Uterus (tissue), 4 donors: ENCODE data around the gene PEAK1. TPM values are rescaled to one million over a fixed set of nuclear protein-coding genes. Genes with fewer than 3 reads are reported as not detected.

Experiments used
- DNase-seq, 2 donors: peaks; one replicate each; pipeline ENCODE4 v3.0.0-alpha.2; 2019 to 2020
- H3K27ac ChIP-seq, 2 donors: fragments of 200-600 bp; sonication (generic); 1 replicate in 1 of 2; 2 replicates in 1 of 2; pipeline ENCODE4 v1.5.1; 2016 to 2018
- H3K27me3 ChIP-seq, 2 donors: fragments of 200-600 bp; sonication (generic); one replicate each; pipeline ENCODE4 v1.5.1; 2018 to 2019; ENCODE audit warnings: control low read depth in 1 of 2
- H3K36me3 ChIP-seq, 2 donors: fragments of 200-600 bp; sonication (generic); one replicate each; pipeline ENCODE4 v1.5.1; 2019; ENCODE audit warnings: control low read depth in 1 of 2
- H3K4me1 ChIP-seq, 2 donors: fragments of 200-600 bp; sonication (generic); one replicate each; pipeline ENCODE4 v1.5.1; 2018 to 2019; ENCODE audit warnings: control low read depth in 1 of 2
- H3K4me3 ChIP-seq, 2 donors: fragments of 200-600 bp; sonication (generic); 1 replicate in 1 of 2; 2 replicates in 1 of 2; pipeline ENCODE4 v1.5.1; 2018 to 2019; ENCODE audit warnings: mild to moderate bottlenecking in 1 of 2
- H3K9me3 ChIP-seq, 2 donors: fragments of 200-600 bp; sonication (generic); one replicate each; pipeline ENCODE4 v1.5.1; 2019; ENCODE audit warnings: control low read depth in 1 of 2
- CTCF ChIP-seq, 4 experiments: fragments of 200-600 bp in 2 of 4; fragments of 450-650 bp in 2 of 4; sonication (generic) in 2 of 4; IDR thresholded peaks; one replicate each; pipeline ENCODE4 v1.5.1; 2016 to 2019; ENCODE audit warnings: antibody characterized with exemption in 4 of 4, mild to moderate bottlenecking in 2 of 4, moderate library complexity in 1 of 4
- POLR2A ChIP-seq, 2 donors: fragments of 450-650 bp; IDR thresholded peaks; one replicate each; pipeline ENCODE4 v1.6.1; 2016; ENCODE audit warnings: antibody characterized with exemption in 2 of 2, mild to moderate bottlenecking in 1 of 2, moderate library complexity in 1 of 2
- intact Hi-C: fragments of 100-400 bp; cut with DNase I; formaldehyde crosslinking; loops from one replicate; pipeline ENCODE4 v1.15.1; 2023; ENCODE audit warnings: low total_unique reads
- total RNA-seq, 4 donors: library from RNA; depleted of rRNA in 3 of 4; stranded (reverse); fragments of >200 nt in 3 of 4; gene quantifications; one replicate each; pipeline versions ENCODE4 v1.1.0 to v1.2.4, GENCODE V29; 2014 to 2023
- donor health status: DM: yes; HTN: yes; CAD: no.

Gene PEAK1
- total RNA-seq, 4 donors from 2014 or later = 14.4 to 87.3 (median 43.5) TPM

GRCh38 chr15:77171221-77171967 is 248.5 kb downstream of the PEAK1 start:
- H3K4me1 ChIP-seq = no peaks in the 10 kb centered on the region
- H3K36me3 ChIP-seq = no peaks in the 10 kb centered on the region
- intact Hi-C loops = no loop called here
- H3K9me3 ChIP-seq = no peaks in the 10 kb centered on the region
- H3K27me3 ChIP-seq = no peaks in the 10 kb centered on the region
- H3K27ac ChIP-seq = no peak overlapping the region
- no peak for DNase-seq
- H3K4me3 ChIP-seq = no peak overlapping the region
- TF ChIP-seq POLR2A (IDR thresholded peaks at IDR 0.05) (no peak), CTCF (IDR thresholded peaks at IDR 0.05) (no peak)

GRCh38 chr15:77168616-77169015 is 251.3 kb downstream of the PEAK1 start:
- TF ChIP-seq POLR2A (IDR thresholded peaks at IDR 0.05) = no peak
- no peak overlapping the region for H3K27ac ChIP-seq
- intact Hi-C loops = no loop called here

GRCh38 chr15:77168141-77168540 is 251.8 kb downstream of the PEAK1 start:
- Histone ChIP-seq H3K36me3 (no peaks in the 10 kb centered on the region), H3K9me3 (no peaks in the 10 kb centered on the region), H3K27ac (no peak overlapping the region), H3K4me3 (no peak overlapping the region), H3K4me1 (no peaks in the 10 kb centered on the region), H3K27me3 (no peaks in the 10 kb centered on the region)
- no peak for DNase-seq
- intact Hi-C loops = no loop called here
- TF ChIP-seq POLR2A (IDR thresholded peaks at IDR 0.05) = no peak
- TF ChIP-seq CTCF (IDR thresholded peaks at IDR 0.05) = no peak

More at GRCh38 chr15:77168616-77169015, 251.3 kb downstream of the PEAK1 start:
- H3K4me3 ChIP-seq = no peak overlapping the region
- no peaks in the 10 kb centered on the region for H3K9me3 ChIP-seq
- no peaks in the 10 kb centered on the region for H3K27me3 ChIP-seq
- no peak for DNase-seq
- H3K36me3 ChIP-seq = no peaks in the 10 kb centered on the region
- no peaks in the 10 kb centered on the region for H3K4me1 ChIP-seq

- no peaks in the 10 kb centered on the region for H3K9me3 ChIP-seq
- no peak for DNase-seq
- H3K4me1 ChIP-seq = no peaks in the 10 kb centered on the region
- intact Hi-C loops = no loop called here
- no peaks in the 10 kb centered on the region for H3K27me3 ChIP-seq
- H3K36me3 ChIP-seq = no peaks in the 10 kb centered on the region
- H3K27ac ChIP-seq = no peak overlapping the region
- no peak overlapping the region for H3K4me3 ChIP-seq
- TF ChIP-seq POLR2A (IDR thresholded peaks at IDR 0.05) (no peak), CTCF (IDR thresholded peaks at IDR 0.05) (no peak)
Observed at GRCh38 chr15:77167406-77167805, 252.5 kb downstream of the PEAK1 start.

- TF ChIP-seq POLR2A (IDR thresholded peaks at IDR 0.05) = no peak
- no peak for TF ChIP-seq CTCF (IDR thresholded peaks at IDR 0.05)
- H3K4me3 ChIP-seq = no peak overlapping the region
- no peaks in the 10 kb centered on the region for H3K36me3 ChIP-seq
- no peaks in the 10 kb centered on the region for H3K9me3 ChIP-seq
- intact Hi-C loops = no loop called here
- DNase-seq = no peak
- H3K27ac ChIP-seq = no peak overlapping the region
- no peaks in the 10 kb centered on the region for H3K4me1 ChIP-seq
- H3K27me3 ChIP-seq = no peaks in the 10 kb centered on the region
Observed at GRCh38 chr15:77163781-77164384, 256.0 kb downstream of the PEAK1 start.
